Activated gamma-delta T cell treated with anti-CD3 and anti-CD28 coated beads, Interleukin-2, amount 50 U/mL, for 16 hours (primary cell): ENCODE data around the gene RBX1.
"Not testable (repeated sequence)": the region's sequence is repeated elsewhere in the genome, so short reads cannot be mapped to it uniquely, and the experiment has no call there.

Source experiments
- DNase-seq: peaks from one replicate; pipeline ENCODE4 v3.0.0-alpha.2; 2020; ENCODE audit warnings: low read depth

The RBX1 gene

GRCh38 chr22:40950962-40951794, at the start of gene RBX1:
RBX1 (plus strand) TSS chr22:40951378; CDS start chr22:40951399, 21 bp downstream.
- DNase-seq: peak; percentile 98

DNA sequence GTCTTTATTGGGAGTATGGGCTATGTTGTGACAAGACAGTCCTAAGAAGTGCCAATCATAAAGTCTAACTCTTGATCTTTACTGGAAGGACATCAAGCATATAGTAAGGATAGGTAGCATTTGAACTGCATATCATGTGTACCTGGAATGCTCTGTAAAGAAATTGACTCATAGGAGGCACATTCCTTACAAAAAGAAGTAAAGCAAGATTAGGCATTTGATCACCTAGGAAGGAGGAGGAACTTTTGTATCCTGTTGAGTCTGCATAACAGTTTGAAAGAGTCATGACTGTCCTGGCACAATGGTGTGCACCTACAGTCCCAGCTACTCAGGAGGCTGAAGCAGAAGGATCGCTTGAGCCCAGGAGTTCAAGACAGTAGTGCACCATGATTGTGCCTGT, 47.1 kb upstream of the RBX1 start:
- no peak for DNase-seq

DNA sequence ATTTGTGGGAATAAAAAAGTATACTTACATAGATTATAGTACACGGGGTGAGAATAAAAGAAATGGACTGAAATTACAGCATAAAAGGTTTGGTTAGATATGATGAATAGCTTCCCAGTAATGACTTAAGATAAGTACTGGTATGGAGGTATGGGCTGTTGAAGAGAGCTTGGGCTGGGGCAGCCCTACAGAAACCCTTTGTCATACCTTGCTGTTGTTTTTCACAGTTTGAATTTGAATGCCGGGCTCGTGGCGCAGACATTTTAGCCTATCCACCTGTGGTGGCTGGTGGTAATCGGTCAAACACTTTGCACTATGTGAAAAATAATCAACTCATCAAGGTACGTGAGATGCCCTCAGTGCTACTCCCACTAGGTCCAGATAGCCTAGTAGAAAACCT, 42.3 kb upstream of the RBX1 start:
- DNase-seq: no peak

GRCh38 chr22:40911772-40912171, 39.4 kb upstream of the RBX1 start:
- no peak for DNase-seq

- not testable (repeated sequence) for DNase-seq
These were observed 38.2 kb upstream of the RBX1 start for GRCh38 chr22:40912987-40913386.

- DNase-seq: no peak
These were observed 31.7 kb upstream of the RBX1 start for GRCh38 chr22:40919446-40919845.

GRCh38 chr22:40920526-40920925, 30.7 kb upstream of the RBX1 start:
- DNase-seq: no peak

DNA sequence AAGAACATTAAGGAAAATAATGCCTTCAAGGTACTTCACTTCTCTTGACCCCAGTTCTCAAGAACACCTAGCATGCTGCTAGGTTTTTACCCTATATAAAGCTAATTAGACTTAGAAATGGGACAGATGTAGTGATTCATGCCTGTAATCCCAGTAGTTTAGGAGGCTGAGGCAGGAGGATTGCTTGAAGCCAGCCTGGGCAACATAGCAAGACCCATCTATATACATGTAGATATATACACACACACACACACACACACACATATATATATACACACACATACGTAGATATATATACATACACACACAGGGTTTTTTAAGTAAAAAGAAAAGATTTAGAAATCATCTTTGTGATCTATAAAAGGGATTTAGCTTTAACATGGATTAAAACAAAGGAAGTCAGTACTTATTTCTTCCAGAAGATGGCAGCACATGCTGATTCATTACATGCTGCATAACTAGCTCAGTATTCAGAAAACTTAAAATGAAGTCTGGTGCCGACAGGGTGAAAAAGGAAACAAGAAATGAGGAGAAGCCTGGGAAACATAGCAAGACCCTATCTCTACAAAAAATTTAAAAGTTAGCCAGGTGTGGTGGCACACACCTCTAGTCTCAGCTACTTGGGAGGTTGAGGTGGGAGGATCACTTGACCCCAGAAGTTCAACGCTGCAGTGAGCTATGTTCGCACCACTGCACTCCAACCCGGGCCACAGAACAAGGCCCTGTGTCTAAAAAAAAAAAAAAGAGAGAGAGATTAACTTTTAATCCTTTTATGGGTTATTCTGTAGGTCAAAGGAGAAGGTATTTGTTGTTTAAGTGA, 28.5 kb upstream of the RBX1 start:
- DNase-seq: no peak

GRCh38 chr22:40928657-40929056, 22.5 kb upstream of the RBX1 start:
- no peak for DNase-seq

DNA sequence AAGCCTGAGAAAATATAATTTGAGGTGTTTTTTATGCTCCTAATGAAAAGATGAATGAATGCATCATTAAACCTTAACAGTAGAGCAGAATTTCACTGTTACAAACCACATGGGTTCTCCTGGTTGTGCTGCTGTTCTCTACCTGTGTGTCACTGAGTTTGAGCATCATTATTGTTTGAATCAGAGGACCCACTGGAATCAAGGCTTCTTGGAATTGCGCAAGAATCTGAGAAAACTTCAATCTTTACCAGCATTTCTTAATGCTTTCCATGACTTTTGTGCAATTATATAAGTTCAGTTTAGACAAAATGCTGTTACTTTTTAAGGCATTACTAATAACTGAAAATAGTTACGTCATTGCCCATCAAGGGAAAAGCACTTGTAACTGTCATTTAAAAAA, 18.8 kb upstream of the RBX1 start:
- DNase-seq: no peak

DNA sequence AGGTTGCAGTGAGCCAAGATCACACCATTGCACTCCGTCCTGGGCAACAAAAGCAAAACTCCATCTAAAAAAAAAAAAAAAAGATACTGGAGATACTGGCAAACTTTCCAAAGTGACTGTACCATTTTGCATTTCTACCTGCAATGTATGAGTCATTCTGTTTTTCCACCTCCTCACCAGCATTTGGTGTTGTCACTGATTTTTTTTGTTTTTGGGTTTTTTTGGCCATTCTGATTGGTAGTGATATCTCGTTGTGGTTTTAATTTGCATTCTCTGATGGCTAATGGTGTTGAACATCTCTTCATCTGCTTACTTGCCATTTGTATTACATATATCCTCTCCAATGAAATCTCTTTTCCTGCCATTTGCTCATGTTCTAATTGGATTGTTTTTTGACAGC, 12.0 kb upstream of the RBX1 start:
- no peak for DNase-seq

- DNase-seq: no peak
These were observed 822 bp downstream of the RBX1 start for GRCh38 chr22:40951795-40952605.

GRCh38 chr22:40953471-40953870, 2.3 kb downstream of the RBX1 start:
- DNase-seq: no peak

- DNase-seq: no peak
These were observed 2.9 kb downstream of the RBX1 start for GRCh38 chr22:40954113-40954512.

- no peak for DNase-seq
These were observed 4.4 kb downstream of the RBX1 start for GRCh38 chr22:40955571-40955970.

DNA sequence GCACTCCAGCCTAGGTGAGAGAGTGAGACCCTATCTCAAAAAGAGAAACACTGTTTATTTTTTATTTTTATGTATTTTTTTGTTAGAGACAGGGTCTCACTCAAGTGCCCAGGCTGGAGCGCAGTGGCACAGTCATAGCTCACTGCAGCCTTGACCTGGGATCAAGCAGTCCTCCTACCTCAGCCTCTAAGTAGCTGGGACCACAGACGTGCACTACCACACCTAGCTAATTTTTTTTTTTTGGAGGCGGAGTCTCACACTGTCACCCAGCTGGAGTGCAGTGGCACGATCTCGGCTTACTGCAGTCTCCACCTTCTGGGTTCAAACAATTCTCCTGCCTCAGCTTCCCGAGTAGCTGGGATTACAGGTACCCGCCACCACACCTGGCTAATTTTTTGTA, 6.4 kb downstream of the RBX1 start:
- DNase-seq: no peak

- DNase-seq: no peak
These were observed 7.1 kb downstream of the RBX1 start for GRCh38 chr22:40958299-40958698.

DNA sequence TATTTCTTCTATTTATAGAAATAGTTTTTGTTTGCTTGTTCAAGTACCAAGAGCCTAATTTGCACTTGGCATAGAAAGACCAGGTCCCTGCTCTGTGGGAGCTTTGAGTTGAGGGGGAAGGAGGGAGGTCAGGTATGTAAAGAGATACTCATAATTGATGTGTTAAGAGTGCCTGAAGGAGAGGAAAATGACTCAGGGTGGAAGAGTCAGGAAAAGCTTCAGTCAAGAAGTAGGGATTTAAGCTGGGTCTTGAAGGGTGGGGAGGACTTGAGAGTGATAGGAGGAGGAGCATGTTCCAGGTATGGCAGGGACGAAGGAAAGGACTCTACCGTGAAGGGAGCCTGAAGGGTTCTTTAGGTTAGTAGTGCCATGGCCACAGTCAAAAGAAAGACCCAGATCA, 9.0 kb downstream of the RBX1 start:
- no peak for DNase-seq

DNA sequence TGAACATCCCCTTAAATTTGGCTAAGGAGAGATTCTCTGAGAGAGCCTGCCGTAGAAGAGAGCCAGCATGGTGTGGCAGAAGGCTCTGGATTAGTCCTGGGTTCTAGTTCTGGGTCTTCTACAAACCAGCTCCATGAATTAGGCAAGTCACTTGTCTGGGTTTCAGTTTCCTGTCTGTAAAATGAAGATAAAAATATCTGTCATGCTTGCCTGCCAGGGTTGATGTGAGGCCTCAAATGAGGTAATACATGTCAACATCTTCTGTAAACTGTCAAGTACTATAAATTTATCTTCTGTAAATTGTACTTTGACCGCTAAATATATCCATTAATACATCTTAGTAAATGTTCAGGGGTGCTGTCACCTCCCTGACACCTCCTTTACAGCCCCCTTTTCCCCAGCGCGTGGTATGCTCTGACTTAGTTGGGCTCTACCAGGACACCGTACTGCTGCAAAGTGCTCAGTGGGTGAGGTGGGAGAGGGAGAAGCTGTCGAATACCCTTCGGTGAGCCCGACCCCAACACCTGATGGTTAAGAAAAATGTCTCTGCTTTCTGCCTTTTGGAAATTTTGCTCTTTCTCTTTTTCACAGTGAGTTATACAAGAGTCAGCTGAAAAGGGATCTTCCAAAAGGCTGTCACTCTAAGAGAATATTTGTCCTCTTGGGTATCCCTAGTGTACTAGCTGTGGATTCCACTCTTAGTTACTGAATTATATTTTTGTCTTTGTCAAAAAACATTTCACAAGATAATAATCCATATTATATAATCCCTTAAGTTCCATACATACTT, 15.0 kb downstream of the RBX1 start:
- no peak for DNase-seq

- DNase-seq: no peak
These were observed 15.5 kb downstream of the RBX1 start for GRCh38 chr22:40966726-40967085.

DNA sequence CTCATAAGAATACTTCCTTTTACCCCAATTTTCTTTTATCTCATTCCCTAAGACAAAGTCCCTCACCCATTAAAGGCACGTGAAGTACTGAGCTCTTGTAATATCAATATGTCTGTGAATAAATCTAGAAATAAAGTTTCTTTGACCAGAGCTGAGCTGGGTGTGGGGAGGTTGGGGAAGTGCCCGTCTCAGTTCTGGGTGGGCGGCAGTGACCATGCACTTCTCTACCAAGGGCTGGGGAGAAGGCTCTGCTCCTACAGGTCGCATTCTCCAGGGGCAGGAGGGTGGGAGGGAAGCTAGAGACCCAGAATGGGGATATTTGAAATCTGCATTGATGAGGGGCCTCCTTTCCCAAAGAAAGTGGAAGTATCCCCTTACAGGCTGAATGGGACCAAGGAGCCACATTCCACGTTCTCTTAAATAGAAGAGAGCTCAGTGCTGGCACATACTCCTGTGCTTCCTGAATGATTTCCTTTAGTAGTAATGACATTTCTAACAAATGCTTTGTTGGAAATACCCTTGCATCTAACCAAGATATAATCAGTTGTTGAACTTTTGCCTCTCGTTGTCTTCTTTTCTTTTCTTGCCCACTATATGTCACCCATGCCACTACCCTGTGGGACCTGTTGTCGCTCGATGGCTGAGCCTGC, 16.1 kb downstream of the RBX1 start:
- no peak for DNase-seq
